ENCODE data around the gene DLEC1. TPM values are rescaled to one million over a fixed set of nuclear protein-coding genes. Genes with fewer than 3 reads are reported as not detected.
"Not testable (repeated sequence)": the region's sequence is repeated elsewhere in the genome, so short reads cannot be mapped to it uniquely, and the experiment has no call there.

Gene DLEC1
- total and polyA plus RNA-seq, 2 experiments from 2014 or later, result 0.31 to 0.66 TPM

- TF ChIP-seq REST (IDR thresholded peaks at IDR 0.05; ENCODE audit: unreplicated experiment) (no peak), CREB1 (CRISPR knock-in tag; IDR thresholded peaks at IDR 0.05; ENCODE audit: low read depth) (no peak)
These were observed 31.0 kb downstream of the DLEC1 start (continued) for GRCh38 chr3:38070013-38070412.

GRCh38 chr3:38077073-38077472 lies 38.1 kb downstream of the DLEC1 start:
- H3F3A ChIP-seq (replicated peaks; ENCODE audit: low read depth); H3K4me3 ChIP-seq; H3K4me1 ChIP-seq (ENCODE audit: insufficient read depth); H3K36me3 ChIP-seq (ENCODE audit: insufficient read depth); H3K9me2 ChIP-seq (ENCODE audit: insufficient read depth); H3K27me3 Mint-ChIP-seq (ENCODE audit: insufficient read depth, low read depth, poor library complexity); H3K4me1 Mint-ChIP-seq; H4K20me1 ChIP-seq (replicated peaks; ENCODE audit: insufficient read depth); H3K79me2 ChIP-seq (replicated peaks; ENCODE audit: insufficient read depth); H3K27ac ChIP-seq (ENCODE audit: low read depth); H3K27ac Mint-ChIP-seq; ATAC-seq; H3K27me3 ChIP-seq (ENCODE audit: insufficient read depth); H3K4me2 ChIP-seq; H3K4me3 Mint-ChIP-seq; DNase-seq (ENCODE audit: low spot score); H2AFZ ChIP-seq: not testable (repeated sequence)
- peaks cover 29% of the 10 kb centered on the region for H3K36me3 Mint-ChIP-seq (ENCODE audit: low read depth)
- H3K9me3 Mint-ChIP-seq, result peaks cover 22% of the 10 kb centered on the region

GRCh38 chr3:38082296-38082695 lies 43.3 kb downstream of the DLEC1 start:
- Mint-ChIP-seq H3K9me3 (peaks cover 46% of the 10 kb centered on the region), H3K36me3 (ENCODE audit: low read depth) (peaks cover 25% of the 10 kb centered on the region), H3K27me3 (ENCODE audit: insufficient read depth, low read depth, poor library complexity) (peaks cover 24% of the 10 kb centered on the region)
- DNase-seq (ENCODE audit: low spot score); H3K27ac Mint-ChIP-seq; ATAC-seq; H3K4me1 ChIP-seq (ENCODE audit: insufficient read depth); H3K9me2 ChIP-seq (ENCODE audit: insufficient read depth); H3K27ac ChIP-seq (ENCODE audit: low read depth); H3K36me3 ChIP-seq (ENCODE audit: insufficient read depth); H3K4me2 ChIP-seq; H3K4me1 Mint-ChIP-seq; H3K4me3 ChIP-seq; H3F3A ChIP-seq (replicated peaks; ENCODE audit: low read depth); H2AFZ ChIP-seq; H3K4me3 Mint-ChIP-seq; H3K27me3 ChIP-seq (ENCODE audit: insufficient read depth); H3K79me2 ChIP-seq (replicated peaks; ENCODE audit: insufficient read depth); H4K20me1 ChIP-seq (replicated peaks; ENCODE audit: insufficient read depth): not testable (repeated sequence)

GRCh38 chr3:38083254-38083653 lies 44.2 kb downstream of the DLEC1 start:
- H3K27ac Mint-ChIP-seq, ATAC-seq: not testable (repeated sequence)
- peak; percentile 53; the same call in 1 of the 2 replicates for TF ChIP-seq NANOG (IDR thresholded peaks at IDR 0.05; ENCODE audit: borderline replicate concordance)

More at GRCh38 chr3:38083254-38083653, 44.2 kb downstream of the DLEC1 start:
- peaks cover 26% of the 10 kb centered on the region for H3K27me3 Mint-ChIP-seq (ENCODE audit: insufficient read depth, low read depth, poor library complexity)
- H3K79me2 ChIP-seq (replicated peaks; ENCODE audit: insufficient read depth); H4K20me1 ChIP-seq (replicated peaks; ENCODE audit: insufficient read depth); H3K36me3 ChIP-seq (ENCODE audit: insufficient read depth); H3K27ac ChIP-seq (ENCODE audit: low read depth); H3F3A ChIP-seq (replicated peaks; ENCODE audit: low read depth); H3K4me3 Mint-ChIP-seq; H3K9me2 ChIP-seq (ENCODE audit: insufficient read depth); H3K4me2 ChIP-seq; H3K4me3 ChIP-seq; DNase-seq (ENCODE audit: low spot score); H3K27me3 ChIP-seq (ENCODE audit: insufficient read depth); H3K4me1 Mint-ChIP-seq; H3K4me1 ChIP-seq (ENCODE audit: insufficient read depth); H2AFZ ChIP-seq: not testable (repeated sequence)
- peaks cover 25% of the 10 kb centered on the region for H3K36me3 Mint-ChIP-seq (ENCODE audit: low read depth)
- peaks cover 41% of the 10 kb centered on the region for H3K9me3 Mint-ChIP-seq

Data from GM23338 (cell line).